ENCODE data around the gene BIK.
"Not testable (repeated sequence)": the region's sequence is repeated elsewhere in the genome, so short reads cannot be mapped to it uniquely, and the experiment has no call there.

The BIK gene

GRCh38 chr22:43110444-43110926 is at the start of gene BIK:
Gene BIK, plus strand, starts transcription at chr22:43110750. Its CDS starts 13,273 bp downstream, at chr22:43124023.
- DNase-seq (ENCODE audit: low read depth, low spot score), result no peak

DNA sequence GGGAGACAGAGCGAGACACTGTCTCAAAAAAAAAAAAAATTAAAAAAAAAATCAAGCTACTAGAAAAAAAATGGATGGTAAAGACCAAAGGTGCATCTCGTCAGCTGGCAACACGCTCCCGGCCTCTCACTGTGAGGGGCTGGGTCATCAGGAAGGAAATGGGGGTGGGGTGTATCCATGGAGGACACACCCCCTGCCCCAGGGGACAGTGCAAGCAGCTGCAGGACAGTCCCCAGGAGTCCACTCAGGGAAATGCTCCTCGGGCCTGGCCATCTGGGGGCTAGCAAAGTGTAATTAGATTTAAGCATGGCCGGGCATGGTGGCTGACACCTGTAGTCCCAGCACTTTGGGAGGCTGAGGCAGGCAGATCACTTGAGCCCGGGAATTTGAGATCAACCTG is 44.4 kb upstream of the BIK start:
- no peak for DNase-seq (ENCODE audit: low read depth, low spot score)

- DNase-seq (ENCODE audit: low read depth, low spot score), result no peak
Observed at GRCh38 chr22:43066844-43067385, 43.6 kb upstream of the BIK start.

DNA sequence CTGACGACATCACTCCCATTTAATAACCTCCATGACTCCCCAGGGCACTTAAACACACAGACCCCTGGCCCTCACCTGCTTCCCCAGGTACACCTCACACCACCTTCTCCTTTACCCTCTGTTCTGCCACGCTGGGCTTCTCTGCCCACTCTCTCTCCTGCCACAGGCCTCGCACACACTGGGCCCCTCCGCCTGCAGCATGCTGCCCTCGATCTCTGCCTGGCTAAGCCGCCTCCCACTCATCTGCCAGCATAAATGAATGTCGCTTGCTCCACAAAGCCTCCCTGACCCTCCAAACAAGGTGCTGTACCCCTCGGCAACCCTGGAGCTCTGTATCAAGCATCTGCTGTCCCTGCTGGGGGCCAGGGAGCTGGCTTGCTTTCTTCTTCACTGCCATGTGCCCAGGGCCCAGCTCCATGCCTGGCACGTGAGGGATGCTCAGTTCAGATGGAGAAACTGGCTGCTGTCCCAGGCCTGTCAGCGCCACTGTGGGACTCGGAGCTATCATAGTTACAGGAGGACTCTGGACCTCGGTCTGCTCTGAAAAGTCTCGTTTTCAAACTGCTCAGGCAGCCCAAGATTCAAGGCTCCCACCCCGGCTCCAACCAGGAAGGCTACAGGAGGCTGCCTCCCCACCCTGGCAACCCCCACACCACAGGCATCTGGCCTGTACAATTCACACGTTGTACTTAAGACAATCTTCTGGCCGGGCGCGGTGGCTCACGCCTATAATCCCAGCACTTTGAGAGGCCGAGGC is 33.3 kb upstream of the BIK start:
- no peak for DNase-seq (ENCODE audit: low read depth, low spot score)

GRCh38 chr22:43078522-43078921 is 32.0 kb upstream of the BIK start:
- no peak for DNase-seq (ENCODE audit: low read depth, low spot score)

DNA sequence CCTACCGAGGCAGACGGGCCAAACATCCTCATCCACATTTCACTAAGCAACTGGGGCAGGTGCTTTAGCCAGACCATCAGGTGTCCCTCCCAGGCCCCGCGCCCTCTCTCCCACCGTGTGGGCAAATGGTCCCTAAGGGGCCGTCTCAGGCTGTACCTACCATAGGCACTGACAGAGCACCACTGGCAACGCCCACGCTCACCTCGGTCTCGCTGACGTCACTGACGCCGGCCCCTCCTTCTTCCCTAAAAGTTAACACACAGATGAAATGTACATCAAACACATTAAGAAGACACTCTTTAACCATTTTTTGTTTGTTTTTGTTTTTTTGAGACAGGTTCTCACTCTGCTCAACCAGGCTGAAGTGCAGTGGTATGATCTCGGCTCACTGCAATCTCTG is 30.8 kb upstream of the BIK start:
- no peak for DNase-seq (ENCODE audit: low read depth, low spot score)

DNA sequence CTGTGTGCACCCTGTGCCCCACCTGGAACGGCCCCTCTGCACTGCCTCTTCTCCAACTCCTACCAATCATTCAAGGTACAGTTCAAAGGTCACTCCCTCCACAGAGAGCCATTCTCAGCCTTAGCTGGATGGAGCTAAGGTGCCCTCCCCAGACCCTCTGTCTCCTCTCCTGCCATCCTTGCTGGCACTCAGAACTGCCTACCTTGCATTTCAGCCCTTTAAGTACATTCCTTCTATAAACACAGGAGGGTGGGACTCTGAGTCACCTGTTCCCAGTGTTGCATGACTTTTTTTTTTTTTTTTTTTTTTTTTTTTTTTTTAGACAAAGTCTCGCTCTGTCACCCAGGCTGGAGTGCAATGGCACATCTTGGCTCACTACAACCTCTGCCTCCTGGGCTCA is 29.9 kb upstream of the BIK start:
- no peak for DNase-seq (ENCODE audit: low read depth, low spot score)

DNA sequence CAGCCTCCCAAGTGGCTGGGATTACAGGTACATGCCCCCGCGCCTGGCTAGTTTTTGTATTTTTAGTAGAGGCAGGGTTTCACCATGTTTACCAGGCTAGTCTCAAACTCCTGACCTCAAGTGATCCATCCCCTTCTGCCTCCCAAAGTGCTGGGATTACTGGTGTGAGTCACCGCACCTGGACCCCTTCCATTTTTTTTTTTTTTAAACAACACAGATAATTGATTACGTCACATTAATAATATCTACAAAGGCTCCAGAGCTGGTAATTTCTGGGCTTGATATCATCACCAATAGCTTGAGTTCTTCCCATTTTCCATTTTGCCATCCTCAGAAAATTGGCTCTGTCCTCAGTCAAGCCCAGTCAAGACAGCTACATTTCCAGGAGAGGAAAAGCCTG is 28.6 kb upstream of the BIK start:
- no peak for DNase-seq (ENCODE audit: low read depth, low spot score)

GRCh38 chr22:43085658-43086606 is 24.6 kb upstream of the BIK start:
- no peak for DNase-seq (ENCODE audit: low read depth, low spot score)

GRCh38 chr22:43088627-43088983 is 21.9 kb upstream of the BIK start:
- DNase-seq (ENCODE audit: low read depth, low spot score), result no peak

DNA sequence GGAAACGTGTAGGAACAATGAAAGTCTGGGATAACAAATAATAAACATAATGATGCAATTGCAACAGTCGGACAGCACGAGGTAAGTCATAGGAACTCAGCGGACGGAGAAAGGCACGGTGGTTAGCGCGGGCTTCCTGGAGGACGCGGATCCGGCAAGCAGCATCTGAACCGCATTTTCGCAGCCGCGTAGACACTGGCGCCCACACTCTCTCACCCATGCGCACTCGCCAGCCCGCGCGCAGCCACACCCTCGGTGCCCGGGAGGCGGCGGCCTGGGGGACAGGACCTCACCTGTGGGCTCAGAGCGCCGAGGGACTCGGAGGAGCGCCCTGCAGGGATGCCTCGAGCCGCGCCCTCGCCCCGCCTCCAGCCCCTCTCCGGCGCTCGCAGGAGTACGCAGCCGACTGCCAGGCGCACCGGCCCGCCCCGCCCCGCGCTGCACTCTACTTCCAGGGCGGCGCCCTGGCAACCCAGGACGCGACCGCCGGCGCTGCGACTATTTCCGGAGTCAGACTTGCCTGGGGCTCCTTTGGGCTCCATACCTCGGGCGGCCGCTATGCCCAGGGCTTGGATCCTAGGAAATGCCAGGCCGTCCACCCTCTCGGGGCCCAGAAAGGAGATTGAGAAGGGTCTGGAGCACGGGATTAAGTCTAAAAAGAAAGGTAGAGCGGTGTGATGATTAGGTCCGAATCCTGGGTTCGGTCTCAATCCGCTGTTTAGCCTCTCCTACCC is 21.4 kb upstream of the BIK start, which contains the start of gene TTLL1:
Gene TTLL1, minus strand, starts transcription at position 408 of the 734 bp plus-strand sequence. CDS start 13,805 bp downstream, outside the sequence.
- peak; percentile 78 for DNase-seq (ENCODE audit: low read depth, low spot score)

DNA sequence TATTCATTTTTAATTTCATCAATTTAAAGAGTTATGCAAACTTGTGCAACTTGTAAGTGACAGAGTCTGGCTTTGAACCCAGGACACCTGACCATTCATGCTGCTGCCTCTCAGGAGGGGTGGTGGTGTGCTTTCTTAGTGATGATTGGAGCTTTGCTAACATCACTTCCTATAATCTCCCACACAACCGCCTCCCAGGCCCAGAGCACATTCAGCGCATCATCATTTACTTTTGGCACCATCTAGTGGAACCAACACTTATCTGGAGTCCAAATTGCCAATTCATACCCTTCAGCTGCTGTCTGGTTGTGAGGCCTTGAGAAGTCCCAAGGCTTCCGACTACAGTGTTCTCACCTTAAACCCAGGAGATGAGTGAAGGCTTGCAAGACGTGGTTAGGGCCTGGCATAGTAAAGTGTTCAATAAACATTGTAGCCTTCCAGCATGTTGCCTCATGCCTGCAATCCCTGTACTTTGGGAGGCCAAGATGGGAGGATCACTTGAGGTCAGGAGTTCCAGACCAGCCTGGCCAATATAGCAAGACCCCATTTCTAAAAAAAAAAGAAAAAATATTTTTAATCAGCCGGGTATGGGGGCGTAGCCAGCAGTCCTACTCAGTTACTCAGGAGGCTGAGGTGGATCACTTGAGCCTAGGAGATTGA is 20.3 kb upstream of the BIK start:
- no peak for DNase-seq (ENCODE audit: low read depth, low spot score)

DNA sequence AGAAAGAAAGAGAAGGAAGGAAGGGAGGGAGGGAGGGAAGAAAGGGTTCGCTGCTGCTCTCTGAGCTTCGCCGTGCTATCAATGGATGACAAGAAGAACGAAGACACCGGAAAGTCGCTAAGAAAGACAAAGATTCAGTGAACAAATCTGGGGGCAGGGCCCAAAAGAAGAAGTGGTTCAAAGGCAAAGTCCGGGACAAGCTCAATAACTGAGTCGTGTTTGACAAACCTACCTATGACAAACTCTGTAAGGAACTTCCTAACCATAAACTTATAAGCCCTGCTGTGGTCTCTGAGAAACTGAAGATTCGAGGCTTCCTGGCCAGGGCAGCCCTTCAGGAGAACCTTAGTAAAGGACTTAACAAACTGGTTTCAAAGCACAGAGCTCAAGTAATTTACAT is 18.5 kb upstream of the BIK start:
- DNase-seq (ENCODE audit: low read depth, low spot score), result no peak

GRCh38 chr22:43094085-43094484 is 16.5 kb upstream of the BIK start:
- DNase-seq (ENCODE audit: low read depth, low spot score), result no peak

GRCh38 chr22:43094551-43094950 is 16.0 kb upstream of the BIK start:
- no peak for DNase-seq (ENCODE audit: low read depth, low spot score)

DNA sequence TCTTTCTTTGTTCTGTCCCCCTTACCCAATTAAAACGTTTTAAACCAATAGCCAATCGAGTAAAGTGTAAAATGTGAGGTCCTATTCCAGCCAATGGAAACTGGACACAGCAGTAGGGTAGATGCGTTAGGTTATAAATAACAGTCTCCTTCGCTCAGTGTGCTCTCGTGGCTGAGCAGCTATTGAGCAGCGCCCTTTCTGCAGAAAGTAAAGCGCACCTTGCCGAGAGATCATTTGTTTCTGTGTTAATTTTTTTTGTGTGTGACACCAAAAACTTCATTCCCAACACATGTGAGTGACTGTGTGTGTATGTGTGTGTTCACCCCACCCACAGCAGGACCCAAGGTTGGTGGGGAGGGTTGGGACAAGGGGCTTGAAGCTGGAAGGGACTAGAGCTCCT is 14.1 kb upstream of the BIK start:
- DNase-seq (ENCODE audit: low read depth, low spot score), result no peak

DNA sequence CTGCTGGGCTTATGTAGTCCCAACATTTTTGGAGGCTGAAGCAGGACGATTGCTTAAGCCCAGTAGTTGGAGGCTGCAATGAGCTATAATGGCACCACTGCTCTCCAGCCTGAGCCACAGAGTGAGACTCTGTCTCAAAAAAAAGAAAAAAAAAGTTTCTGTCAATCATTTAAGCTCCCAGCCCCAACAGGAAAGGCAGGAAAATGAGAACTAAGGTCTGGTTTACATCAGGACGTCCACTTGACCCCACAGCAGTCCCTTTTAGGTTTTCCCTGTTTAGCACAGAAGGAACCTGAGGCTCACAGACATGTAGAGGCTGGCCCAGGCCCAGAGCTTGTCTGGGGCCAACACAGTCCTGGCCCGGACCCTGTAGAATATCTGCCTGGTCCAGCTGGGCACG is 12.2 kb upstream of the BIK start:
- DNase-seq (ENCODE audit: low read depth, low spot score), result no peak

DNA sequence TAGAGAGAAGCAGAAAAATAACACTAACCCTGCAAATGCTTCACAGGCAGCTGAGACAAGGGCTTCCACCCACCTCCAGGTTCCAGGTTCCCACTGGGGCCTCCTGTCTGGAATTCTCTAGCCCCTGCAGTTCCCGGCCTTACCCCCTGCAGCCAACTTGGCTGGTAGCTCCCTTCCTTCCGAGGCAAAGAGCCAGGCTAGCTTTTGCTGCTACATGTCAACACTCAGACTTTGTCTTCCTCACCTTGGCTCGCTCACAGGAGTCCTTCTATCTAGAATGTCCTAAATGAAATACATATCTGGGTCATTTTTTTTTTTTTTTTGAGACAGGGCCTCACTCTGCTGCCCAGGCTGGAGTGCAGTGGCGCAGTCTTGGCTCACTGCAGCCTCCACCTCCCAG is 11.5 kb upstream of the BIK start:
- DNase-seq (ENCODE audit: low read depth, low spot score), result no peak

DNA sequence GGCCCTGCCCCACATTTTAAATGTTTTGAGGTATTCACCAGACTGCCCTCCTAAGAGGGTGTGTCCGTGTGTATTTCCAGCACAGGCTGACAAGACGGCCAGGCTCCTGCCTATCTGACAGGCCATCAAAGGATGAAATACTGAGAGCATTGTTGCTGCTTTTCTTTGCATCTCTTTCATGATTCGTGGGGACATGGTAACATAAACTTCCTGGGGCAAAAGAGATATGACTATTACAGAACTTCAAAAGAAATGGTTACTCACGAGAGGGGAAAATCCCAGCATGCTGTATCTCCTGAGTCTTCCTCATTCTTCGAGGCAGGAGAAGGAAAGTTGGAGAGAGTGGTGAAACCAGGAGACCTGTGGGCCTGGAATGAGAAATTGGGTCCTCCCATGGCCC is 10.3 kb upstream of the BIK start:
- no peak for DNase-seq (ENCODE audit: low read depth, low spot score)

GRCh38 chr22:43101306-43101705 is 9.2 kb upstream of the BIK start:
- no peak for DNase-seq (ENCODE audit: low read depth, low spot score)

DNA sequence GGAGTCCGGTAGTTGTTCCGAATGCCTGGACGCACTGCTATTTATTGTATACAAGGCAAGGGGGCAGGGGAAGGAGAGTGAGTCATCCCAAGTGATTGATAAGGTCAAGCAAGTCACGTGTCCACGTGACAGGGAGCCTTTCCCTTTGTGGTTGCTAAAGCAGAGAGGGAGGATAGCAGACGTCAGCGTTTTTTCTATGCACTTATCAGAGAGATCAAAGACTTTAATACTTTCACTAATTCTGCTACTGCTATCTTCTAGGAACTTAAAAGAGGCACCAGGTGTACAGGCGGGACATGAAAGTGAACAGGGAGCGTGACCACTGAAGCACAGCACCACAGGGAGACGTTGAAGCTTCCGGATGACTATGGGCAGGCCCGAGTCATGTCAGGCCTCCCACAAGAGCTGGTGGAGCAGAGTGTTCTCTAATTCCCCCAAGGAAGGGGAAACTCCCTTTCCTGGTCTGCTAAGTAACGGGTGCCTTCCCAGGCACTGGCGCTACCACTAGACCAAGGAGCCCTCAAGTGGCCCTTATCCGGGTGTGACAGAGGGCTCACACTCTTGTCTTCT is 6.4 kb upstream of the BIK start:
- DNase-seq (ENCODE audit: low read depth, low spot score), result not testable (repeated sequence)

Data from activated naive CD8-positive, alpha-beta T cell treated with anti-CD3 and anti-CD28 coated beads, Interleukin-2, amount 50 U/mL, for 16 hours (primary cell).